HG03354 (cell line): ENCODE results near the gene EPHB6.
A peak's percentile ranks its signal among the peaks of the same experiment; 100 is the strongest.

Source experiments
- ATAC-seq: cut with Tn5 transposase; IDR thresholded peaks from one replicate; pipeline ENCODE4 v1.9.1; 2021; ENCODE audit warnings: mild to moderate bottlenecking; ENCODE audit not compliant: unreplicated experiment, poor library complexity, severe bottlenecking

Gene EPHB6, protein sequence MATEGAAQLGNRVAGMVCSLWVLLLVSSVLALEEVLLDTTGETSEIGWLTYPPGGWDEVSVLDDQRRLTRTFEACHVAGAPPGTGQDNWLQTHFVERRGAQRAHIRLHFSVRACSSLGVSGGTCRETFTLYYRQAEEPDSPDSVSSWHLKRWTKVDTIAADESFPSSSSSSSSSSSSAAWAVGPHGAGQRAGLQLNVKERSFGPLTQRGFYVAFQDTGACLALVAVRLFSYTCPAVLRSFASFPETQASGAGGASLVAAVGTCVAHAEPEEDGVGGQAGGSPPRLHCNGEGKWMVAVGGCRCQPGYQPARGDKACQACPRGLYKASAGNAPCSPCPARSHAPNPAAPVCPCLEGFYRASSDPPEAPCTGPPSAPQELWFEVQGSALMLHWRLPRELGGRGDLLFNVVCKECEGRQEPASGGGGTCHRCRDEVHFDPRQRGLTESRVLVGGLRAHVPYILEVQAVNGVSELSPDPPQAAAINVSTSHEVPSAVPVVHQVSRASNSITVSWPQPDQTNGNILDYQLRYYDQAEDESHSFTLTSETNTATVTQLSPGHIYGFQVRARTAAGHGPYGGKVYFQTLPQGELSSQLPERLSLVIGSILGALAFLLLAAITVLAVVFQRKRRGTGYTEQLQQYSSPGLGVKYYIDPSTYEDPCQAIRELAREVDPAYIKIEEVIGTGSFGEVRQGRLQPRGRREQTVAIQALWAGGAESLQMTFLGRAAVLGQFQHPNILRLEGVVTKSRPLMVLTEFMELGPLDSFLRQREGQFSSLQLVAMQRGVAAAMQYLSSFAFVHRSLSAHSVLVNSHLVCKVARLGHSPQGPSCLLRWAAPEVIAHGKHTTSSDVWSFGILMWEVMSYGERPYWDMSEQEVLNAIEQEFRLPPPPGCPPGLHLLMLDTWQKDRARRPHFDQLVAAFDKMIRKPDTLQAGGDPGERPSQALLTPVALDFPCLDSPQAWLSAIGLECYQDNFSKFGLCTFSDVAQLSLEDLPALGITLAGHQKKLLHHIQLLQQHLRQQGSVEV

DNA sequence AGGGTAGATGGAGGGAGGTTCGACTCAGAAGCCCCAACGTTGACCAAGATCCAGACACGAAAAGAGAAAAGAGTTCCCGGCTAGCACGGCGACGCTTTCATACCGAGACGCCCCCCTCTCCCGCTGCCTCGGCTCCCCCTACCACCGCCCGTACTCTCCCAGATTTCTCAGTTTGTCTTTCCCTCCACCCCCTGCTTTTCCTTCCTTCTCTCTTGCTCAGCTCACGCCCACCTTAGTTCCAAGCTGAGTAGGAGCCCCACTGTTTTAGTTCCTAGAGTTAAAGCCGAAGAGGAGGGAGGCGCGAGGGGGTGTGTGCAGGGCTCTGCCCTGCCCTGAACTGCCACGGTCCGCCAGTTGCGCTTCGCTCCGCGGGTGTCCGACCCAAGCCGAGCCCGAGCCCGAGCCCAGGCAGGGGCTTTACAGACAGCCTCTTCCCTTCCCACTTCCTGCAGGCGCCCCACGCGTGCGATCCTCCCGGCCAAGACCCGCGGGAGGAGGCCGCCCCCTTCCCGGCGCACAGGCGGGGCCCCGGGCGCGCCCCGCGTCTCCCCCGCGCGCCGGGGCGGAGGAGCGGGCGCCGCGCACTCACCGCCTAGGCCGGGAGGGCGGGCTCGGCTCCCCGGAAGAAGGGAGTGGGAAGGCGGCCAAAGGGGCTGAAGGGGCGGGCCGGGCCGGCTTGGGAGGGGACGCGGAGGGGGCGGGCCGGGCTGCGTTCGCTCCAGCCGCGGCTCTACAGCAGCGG, at the start of gene EPHB6:
EPHB6 (plus strand) TSS at position 705 of the 742 bp plus-strand sequence. CDS start 8,152 bp downstream, outside the sequence.
- ATAC-seq = peak; percentile 63

DNA sequence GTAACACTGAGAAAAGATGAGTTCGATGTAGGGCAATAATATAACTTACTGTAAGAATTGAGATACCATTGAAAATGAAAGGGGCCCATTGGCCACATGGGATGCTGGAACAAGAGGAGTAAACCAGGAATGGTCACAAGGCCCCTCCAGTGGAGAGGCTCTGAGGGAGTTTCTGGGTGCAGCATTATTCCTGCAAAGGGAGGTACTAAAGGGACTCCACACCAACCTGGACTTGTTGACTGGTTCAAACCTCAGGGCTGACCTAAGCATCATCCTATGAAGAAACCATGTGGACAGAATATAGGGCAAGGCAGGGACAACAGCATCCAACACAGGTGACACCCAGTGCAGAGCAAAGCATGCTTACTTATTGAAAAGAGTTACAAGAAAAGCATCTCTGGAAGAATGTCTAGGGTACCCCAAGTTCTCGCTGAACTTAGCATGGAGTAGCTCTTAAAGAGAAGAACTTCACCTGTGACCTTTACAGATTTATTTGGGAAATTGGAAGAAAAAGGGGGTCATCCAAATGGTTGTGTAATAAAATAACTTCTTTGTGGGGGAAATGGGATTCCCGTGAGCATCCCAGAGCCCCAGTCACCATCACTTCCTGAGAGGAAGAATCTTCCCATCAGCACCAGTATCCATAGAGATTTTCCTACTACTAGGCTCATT, 49.4 kb upstream of the EPHB6 start:
- no peak for ATAC-seq

DNA sequence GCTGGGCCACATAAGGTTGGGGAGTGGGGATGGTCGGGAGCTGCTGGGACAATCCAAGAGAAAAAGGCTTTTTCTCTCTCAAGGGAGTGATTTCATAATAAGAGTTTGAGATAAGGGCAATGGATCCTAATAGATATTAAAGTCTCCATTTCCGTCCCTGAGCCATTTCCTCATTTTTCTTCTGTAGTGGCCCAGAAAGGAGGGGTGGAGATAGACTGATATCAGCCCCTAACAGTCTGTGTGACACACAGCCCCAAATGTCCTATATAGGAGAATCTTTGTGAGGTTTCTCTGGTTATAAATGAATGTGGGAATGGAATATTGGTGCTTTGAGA, 48.9 kb upstream of the EPHB6 start:
- ATAC-seq = no peak

DNA sequence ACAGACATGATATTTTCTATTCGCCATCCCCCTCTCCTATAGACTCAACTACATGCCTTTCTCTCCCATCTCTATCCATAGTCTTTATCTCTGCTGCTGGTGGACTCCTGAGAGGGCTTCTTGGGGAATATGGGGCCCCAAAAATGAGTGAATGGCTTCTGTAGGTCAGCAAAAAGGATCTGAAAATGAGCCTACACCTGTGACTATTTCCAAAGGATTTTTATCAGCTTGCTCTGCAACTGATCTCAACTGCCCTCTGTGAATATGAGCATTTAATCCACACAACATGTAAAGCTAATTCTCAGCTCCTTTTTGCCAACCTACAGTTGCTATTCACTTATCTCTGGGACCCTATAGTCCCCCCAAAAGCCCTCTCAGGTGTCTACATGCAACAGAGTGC, 47.9 kb upstream of the EPHB6 start:
- ATAC-seq = no peak

DNA sequence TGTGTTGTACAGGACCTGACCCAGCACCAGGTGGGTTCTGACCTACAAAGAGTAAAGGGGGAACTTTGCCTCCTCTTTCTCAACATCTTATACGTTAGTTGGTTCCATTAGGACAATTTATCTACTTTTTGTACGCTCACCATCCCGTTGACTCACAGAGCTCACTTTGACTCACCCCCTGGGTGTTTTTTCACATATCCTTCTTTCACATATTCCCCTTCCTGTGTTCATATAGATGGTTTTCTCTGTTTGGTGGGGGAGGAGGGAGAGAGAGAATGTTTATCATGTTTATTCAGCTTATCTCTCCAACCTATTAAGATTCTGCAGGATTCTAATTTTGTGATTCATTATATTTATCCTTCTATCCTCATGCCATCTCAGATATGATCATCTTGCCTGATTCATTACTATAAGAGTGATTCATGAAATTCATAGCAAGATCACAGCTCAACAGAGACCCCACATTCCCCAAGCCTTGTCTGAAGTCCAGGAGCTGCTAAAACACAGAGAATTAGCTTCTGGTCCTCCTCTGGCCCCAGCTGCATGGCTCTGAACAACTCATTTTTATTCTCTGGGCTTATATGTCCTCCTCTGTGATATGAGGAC, 46.9 kb upstream of the EPHB6 start:
- ATAC-seq = peak; percentile 16

DNA sequence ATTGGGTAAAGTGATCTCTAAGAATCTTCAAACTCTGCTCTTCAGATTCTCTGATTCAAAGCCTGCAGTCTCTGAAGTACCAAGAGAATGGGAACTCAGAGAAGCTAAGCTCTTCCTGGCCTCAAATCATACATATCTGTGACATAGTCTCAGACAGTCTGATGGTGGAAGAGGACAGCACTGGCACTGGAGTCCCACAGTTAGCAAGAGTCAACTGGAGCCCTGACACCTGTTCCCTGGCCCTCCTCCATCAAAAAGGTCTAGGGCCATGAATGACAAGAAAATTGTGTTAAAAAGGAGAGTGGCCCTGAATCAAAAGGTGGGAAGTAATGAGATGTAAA, 46.4 kb upstream of the EPHB6 start:
- ATAC-seq = peak; percentile 38

DNA sequence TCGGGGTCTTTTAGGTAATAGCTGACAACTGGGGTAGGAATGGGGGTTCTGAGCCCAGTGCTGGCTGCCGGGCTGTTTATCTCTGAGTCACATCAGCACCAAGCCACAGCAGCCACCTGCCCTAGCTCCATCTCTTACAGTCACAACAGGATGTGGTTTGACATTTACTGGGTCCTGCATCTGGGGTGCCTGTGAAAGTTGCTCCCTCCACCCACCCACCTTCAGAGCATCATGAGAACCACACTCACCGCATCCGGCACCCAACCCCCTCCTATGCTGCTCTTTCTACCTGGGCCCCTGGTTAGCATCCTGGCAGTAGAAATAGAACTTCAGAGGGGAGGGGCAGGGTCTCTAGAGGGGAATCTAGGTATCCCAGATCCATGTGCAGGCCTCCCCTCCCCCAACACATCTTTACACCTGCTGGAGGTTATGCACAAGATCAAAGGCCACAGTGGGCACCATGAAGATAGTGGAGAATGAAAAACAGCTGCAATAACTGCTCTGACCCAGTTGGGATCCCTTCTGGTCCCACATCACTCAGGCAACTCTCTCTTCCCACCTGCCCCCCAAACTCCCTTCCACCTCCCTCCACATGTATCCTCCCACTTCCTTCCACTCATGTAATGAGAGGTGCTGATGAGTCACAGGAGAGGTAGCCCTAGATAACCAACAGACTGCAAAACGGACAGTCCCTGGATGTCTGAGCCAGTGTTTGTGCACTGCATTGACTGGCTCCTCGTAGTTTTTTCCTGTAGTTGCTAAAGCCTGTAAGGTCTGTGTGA, 45.9 kb upstream of the EPHB6 start:
- ATAC-seq = peak; percentile 91

DNA sequence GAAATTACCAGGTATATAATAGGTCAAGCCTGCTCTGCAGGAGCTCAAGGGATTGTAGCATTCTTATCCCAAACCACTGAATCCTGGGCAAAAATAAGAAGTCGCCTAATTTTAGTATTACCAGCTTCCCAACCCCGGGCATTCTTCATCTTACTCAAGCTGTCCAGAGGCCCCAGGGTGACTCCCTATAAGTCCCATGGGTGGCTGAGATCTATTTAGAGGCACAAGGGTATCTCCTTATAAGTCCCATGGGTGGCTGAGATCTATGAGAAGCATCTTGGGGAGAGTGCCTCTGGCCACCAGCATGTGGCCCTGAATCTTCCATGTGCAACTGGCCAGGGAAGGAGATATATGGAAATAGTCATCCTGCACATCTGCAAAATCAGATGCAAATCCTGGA, 45.2 kb upstream of the EPHB6 start:
- no peak for ATAC-seq

DNA sequence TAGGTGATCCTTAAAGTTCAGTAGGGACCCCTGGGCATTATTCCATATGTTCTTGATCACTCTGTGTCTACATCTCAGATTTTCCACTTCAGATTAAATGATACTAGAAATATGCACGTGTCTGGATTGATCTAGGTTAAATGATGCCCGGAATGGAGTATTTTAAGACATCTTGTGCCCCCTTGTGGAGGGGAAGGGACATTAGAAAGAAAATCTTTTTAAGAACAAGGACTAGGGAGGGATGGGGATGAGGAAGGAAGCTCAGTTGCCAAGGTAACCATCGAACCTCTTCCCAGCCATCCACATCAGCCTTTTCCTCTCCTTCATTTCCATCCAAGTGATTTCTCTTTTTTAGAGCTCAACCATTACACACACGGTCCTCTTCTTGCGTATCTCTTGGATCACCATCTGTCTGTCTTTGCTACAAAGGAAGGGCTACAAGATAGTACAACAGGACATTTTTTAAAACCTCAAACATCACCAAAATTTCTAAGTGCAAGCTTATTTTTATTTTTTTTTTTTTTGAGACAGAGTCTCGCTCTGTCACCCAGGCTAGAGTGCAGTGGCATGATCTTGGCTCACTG, 43.6 kb upstream of the EPHB6 start:
- ATAC-seq = peak; percentile 14

DNA sequence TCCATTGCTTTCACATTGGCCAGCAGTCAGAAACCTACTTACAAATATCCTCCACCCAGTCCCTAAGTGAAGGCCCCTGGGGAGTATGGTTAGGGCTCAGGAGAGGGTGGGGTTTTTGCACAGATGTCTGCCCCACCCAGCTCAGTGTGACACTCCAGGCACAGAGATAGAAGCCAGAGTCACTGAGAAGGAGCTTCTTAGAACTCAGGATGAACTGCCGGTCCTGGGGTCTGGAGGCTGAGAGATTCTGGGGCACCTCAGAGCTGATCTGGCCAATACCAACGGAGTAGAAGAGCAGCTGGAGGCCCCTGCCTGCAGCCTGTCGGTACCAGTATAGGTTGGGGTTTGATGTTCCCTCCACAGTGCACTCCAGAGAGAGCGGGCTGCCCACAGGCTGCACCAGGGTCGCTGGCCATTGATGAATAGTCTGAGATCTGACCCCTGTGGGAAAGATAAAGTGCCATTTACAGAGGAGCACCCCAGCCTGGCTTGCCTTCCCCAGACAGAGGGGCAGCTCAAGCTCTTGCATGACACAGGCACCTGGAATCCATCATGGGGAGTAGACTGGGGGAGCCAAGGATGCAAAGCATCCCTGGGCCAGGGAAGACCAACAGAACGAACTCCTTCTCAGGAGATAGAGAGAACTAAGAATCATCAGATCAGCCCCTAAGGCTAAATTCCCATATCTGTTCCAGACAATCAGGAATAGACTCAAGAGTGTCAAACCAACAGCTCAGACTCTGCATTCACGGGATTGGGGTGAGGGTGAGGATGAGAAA, 42.2 kb upstream of the EPHB6 start:
- ATAC-seq = no peak

DNA sequence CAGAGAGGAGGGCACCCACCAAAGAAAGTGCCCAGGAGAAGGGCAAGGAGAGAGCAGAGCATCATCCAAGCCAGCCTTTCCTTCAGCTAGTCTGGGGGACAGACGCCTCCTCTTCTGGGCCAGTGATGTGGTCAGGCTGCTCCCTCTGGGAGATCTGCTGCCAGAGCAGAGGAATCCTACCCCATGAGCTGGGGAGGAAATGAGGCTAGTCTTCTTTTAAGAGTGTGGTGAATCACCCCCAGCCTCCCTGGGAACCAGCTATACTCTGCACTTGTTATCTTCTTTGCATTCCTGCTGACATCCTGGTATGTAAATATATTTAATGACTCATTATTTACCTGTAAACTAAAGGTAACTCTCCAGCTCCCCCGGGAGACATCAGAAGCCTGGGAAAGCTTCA, 41.6 kb upstream of the EPHB6 start:
- no peak for ATAC-seq

DNA sequence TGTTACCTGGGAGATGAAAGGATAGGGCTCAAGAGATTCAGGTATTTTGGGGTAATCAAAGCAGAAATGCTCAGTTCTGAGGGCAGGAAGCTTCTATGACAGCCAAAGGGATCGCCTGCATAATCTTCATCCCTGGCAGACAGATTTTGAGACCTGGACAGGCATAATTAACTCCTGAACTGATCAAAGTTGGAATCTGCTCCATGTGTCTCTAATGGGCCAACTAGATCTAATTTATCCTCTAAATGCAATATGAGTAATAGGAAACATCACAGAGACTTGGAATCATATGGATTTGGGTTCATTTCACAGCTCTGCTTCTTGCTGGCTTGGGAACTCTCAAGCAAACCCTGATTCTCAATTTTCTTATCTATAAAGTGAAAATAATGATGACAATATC, 41.2 kb upstream of the EPHB6 start:
- ATAC-seq = no peak

DNA sequence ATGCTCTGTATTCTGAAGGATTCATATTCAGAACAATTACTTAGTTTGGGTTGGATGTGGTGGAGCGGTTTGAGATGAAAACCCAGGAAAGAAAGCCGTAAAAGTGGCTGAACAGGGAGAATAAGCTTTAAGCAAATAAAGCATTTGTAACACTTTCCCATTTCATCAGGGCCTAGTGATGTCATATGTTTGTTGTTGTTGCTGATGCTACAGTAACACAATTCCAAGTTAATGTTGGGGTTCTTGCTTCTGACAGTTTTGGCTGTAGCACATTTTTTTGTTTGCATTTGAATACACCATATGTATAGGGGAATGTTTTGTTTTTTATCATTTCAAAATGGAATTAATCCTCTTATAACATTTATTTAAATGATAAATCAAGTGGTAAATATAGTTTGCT, 40.4 kb upstream of the EPHB6 start:
- ATAC-seq = no peak

DNA sequence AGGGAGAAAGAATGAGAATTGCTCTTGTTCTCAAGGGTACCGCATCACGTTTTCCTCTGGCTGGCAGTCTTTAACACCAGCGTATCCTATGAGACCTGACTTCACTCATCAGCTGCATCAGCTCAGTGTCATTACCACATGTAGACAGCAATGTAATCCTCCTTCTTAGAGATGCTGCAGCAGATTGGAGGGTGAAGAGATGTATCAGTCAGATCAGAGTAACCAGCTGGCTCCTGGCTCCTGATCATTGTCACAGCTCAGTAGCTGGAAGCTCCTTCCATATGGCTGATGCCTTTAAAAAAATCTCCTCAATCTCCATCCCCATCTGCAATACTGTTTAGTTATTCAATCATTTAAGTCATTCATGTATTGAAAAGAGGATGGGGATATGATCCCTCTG, 39.7 kb upstream of the EPHB6 start:
- ATAC-seq = no peak

DNA sequence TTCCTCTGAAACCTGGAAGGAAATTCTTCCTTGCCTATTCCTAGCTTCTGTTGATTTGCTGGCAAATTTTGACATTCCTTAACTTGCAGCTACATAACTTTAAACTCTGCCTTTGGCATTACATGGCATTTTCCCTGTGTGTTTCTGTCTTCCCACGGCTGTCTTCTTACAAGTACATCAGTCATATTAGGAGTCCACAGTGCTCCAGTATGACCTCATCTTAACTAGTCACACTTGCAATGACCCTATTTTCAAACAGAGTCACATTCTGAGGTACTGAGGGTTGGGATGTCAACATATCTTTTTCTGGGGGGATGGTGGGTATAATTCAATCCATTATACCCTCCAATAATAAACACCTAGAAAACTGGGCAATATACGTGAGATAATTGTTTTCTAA, 37.4 kb upstream of the EPHB6 start:
- no peak for ATAC-seq

DNA sequence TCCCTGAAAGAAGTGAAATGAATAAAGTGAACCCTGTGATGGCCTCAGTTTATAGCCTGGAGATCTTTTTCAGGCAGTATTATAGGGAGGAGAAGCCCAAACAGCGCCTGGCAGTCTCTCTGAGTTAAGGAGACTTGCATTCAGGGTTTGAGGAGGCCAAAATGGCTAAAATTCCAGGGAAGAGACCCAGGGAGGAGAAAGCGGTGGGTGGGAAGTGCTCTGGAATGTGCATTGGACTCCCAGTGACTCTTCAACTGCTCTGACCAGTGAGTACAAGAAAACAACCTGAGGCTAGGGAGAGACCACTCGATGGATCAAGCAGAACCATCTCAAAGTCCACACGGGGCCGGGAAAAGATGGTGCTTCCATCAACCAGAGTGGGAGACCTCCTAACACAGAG, 35.3 kb upstream of the EPHB6 start:
- ATAC-seq = no peak

DNA sequence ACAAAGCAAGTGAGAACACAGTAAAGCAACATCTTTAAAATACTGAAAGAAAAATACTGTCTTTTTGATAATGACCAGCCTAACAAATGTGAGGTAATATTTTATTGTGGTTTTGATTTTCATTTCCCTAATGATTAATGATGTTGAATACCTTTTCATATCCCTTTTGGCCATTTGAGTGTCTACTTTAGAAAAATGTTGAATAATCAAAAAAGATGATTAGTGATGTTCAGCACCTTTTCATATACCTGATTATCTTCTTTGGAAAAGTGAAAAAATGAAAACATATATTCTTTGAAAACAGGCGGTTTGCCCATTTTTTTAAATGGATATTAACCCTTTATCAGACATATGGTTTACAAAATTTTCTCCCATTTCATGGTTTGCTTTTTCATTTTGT, 32.2 kb upstream of the EPHB6 start:
- ATAC-seq = no peak
